Cortex of kidney (tissue), 1 donor: ENCODE data around the gene SNAI1.
"Not testable (repeated sequence)": the region's sequence is repeated elsewhere in the genome, so short reads cannot be mapped to it uniquely, and the experiment has no call there.

ENCODE experiments used
- DNase-seq: peaks from one replicate; lab custom pipeline; 2025; lab: John Stamatoyannopoulos, UW

Gene SNAI1

DNA sequence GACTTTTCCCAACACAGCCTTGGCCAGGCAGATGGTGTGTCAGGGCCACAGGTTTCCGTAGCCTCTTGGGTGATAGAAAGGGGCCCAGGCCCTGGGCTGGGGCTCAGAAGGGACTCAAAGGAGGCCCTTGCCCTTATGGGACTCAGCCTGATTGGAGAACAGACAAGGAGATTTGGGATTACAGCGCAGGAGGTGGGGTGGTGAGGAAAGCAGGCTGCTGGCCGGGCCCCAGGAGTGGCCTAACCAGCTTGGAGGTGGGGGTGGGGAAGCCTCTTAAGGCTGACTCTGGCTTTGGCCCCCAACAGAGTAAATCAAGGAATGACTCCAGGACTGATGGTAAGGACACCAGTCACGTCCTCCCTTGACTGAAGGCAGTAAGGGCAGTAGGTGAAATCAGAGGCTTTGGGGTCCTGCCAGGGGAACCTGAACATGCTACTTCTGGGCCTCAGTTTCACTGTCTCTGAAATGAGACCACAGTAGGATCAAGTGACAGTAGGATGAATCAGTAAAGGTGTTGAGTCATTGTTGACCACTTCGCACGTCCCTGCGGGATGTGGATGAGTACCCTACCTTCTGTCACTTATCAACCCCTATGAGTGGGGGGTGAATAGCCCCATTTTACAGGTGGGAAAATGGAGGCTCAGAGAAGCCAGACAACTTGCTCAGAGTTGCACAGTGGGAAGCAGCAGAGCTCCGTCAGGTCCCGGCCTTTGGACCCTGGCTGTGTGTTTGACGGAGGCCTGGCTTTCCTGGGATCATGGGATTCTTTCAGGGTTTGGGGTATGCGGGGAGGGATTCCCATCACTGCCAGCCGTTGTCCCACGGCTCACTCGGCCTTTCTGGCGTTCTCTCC is 4.5 kb downstream of the SNAI1 start:
- no peak for DNase-seq

DNA sequence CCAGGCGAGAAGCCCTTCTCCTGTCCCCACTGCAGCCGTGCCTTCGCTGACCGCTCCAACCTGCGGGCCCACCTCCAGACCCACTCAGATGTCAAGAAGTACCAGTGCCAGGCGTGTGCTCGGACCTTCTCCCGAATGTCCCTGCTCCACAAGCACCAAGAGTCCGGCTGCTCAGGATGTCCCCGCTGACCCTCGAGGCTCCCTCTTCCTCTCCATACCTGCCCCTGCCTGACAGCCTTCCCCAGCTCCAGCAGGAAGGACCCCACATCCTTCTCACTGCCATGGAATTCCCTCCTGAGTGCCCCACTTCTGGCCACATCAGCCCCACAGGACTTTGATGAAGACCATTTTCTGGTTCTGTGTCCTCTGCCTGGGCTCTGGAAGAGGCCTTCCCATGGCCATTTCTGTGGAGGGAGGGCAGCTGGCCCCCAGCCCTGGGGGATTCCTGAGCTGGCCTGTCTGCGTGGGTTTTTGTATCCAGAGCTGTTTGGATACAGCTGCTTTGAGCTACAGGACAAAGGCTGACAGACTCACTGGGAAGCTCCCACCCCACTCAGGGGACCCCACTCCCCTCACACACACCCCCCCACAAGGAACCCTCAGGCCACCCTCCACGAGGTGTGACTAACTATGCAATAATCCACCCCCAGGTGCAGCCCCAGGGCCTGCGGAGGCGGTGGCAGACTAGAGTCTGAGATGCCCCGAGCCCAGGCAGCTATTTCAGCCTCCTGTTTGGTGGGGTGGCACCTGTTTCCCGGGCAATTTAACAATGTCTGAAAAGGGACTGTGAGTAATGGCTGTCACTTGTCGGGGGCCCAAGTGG is 5.3 kb downstream of the SNAI1 start:
- DNase-seq, result no peak

- DNase-seq, result no peak
Measured at GRCh38 chr20:49989234-49990065, 6.7 kb downstream of the SNAI1 start.

GRCh38 chr20:49990271-49990720 is 7.5 kb downstream of the SNAI1 start:
- DNase-seq, result no peak

- no peak for DNase-seq
Measured at GRCh38 chr20:49993301-49993751, 10.5 kb downstream of the SNAI1 start.

GRCh38 chr20:49995586-49995985 is 12.8 kb downstream of the SNAI1 start:
- no peak for DNase-seq

DNA sequence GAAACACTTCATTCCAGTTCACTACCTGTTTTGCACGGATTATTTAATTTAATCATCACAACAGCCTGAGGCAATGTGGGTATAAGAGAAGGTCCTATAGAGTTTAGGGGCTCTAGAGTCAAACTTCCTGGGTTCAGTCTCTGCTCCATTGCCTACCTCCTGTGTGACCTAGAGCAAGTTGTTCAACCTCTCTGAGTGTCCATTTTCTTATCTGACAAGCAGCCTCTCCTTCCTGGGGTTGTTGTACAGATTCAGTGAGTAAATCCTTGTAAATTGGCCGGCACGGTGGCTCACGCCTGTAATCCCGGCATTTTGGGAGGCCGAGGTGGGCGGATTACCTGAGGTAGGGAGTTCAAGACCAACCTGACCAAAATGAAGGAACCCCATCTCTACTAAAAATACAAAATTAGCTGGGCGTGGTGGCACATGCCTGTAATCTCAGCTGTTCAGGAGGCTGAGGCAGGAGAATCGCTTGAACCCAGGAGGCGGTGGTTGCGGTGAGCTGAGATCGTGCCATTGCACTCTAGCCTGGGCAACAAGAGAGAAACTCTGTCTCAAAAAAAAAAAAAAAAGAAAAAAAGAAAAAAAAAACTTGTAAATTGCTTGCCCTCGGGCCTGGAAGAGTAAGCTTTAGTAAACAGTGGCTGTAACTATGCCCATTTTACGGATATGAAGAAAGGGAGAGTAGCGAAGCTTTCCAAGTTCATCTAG is 15.9 kb downstream of the SNAI1 start:
- DNase-seq, result not testable (repeated sequence)

DNA sequence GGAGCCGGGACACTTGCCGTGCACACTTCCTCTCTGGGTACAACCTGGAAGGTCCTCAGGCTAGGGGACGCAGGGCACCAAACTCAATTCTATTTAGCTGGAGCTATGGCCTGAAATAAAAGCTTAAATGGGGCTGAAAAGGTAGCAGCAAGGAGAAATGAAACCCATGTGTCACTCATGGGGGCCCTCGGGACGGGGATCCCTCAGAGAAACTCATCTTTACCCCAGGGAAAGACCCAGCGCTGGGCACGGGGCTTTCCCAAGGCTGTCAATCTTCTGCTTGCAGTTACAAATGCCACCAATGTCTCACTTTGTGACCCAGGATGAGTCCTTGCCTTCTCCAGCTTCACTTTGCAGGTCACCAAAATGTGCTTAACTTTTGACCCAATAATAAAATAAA is 16.5 kb downstream of the SNAI1 start:
- DNase-seq, result no peak

GRCh38 chr20:50000548-50001222 is 17.9 kb downstream of the SNAI1 start:
- DNase-seq, result not testable (repeated sequence)

DNA sequence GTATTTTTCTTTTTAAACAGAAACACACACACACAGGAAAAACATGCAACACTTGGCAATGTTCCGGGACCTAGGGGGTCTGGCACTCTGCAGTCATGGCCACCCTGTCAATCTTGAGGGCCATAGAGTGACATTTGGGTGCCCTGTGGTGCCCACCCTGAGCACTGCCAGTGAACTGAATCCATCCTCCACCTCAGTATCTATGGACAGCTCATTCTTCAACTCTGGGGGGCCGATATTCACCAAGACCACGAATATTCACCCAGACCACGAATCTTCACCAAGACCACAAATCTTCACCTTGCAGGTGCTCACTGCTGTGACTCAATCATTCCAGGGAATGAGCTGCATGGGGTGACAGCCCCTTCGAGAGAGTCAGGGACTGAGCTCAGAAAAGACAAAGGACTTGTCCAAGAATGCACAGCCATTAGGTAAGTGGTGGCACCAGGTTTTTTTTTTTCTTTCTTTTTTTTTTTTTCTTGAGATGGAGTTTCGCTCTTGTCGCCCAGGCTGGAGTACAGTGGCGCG is 19.1 kb downstream of the SNAI1 start:
- no peak for DNase-seq

DNA sequence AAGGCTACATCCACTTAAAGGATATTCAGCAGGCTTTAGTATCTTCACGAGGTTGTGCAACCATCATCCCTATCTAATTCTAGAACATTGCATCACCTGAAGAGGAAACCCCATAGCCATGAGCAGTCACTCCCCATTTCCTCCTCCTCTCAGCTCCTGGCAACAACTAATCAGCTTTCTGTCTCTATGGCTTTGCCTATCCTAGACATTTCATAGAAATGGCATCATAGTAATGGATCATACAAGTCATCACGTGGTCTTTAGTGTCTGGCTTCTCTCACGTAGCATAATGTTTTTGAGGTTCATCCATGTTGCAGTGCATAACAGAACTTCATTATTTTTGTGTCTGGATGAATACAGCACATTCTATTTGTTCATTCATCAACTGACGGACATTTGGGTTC is 20.5 kb downstream of the SNAI1 start:
- DNase-seq, result no peak

DNA sequence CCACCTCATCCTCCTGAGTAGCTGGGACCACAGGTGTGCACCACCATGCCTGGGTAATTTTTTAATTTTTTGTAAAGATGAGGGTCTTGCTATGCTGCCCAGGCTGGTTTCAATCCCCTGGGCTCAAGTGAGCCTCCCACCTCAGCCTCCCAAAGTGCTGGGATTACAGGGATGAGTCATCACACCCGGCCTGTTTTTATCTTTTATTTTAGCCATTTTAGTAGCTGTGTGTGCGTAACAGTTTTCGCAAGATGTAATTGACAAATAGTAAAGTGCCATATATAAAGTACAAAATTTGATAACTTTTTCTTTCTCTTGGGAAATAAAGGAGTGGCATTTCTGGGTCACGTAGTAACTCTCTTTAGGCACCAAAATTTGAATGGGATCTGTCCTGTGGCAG is 21.4 kb downstream of the SNAI1 start:
- DNase-seq, result no peak

GRCh38 chr20:50005471-50005981 is 22.7 kb downstream of the SNAI1 start:
- DNase-seq, result no peak

GRCh38 chr20:50007369-50007768 is 24.6 kb downstream of the SNAI1 start:
- no peak for DNase-seq

- no peak for DNase-seq
Measured at GRCh38 chr20:50008007-50008406, 25.2 kb downstream of the SNAI1 start.

GRCh38 chr20:50009521-50010454 is 27.0 kb downstream of the SNAI1 start:
- no peak for DNase-seq

- DNase-seq, result not testable (repeated sequence)
Measured at GRCh38 chr20:50011597-50011996, 28.8 kb downstream of the SNAI1 start.

- no peak for DNase-seq
Measured at GRCh38 chr20:50012282-50013263, 29.8 kb downstream of the SNAI1 start.
